ENCODE results near the gene LDAH.

LDAH gene

GRCh38 chr2:20771299-20771698 is 51.6 kb downstream of the LDAH start:
- no peak for DNase-seq

DNA sequence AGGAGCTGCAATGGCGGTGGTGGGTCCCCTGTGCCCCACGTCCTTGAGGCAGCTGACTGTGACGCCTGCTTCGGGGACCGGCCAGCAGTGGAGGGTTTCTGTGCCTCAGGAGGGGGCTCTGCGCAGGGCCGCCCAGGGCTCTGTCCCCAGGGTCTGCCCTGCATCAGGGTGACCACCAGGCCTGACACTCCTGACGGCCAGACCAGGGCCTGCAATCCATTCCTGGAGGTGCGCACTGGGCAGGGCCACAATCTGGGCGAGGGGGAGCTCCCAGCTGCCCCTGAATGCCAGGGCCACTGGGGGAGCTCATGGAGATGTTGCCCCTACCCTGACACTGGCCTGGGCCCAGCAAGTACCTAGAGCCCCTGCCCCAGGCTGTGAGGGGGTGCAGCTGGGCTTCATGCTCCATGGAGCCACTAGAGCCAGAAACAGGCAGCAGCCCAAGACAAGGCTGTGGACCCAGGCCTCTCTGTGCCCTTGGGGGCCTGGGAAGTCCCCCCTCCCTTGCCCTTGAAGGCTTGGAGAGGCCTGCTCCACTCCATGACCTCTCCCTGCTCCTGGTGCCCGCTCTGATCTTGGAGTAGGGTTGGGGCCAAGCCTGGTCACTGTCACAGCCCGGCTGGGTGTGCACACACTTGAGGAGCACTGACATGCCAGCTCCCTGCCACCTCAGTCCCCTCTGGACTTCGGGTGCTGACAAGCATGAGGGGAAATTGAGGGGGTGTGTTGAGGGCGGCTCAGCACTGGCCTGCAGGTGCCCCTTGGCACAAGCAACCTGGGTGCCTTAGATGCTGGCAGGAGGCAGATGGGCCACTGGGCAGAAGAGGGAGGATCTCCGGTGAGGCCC is 55.9 kb downstream of the LDAH start:
- no peak for DNase-seq

- DNase-seq = no peak
These were observed 56.7 kb downstream of the LDAH start for GRCh38 chr2:20766213-20766612.

GRCh38 chr2:20762945-20763683 is 59.8 kb downstream of the LDAH start:
- DNase-seq = no peak

DNA sequence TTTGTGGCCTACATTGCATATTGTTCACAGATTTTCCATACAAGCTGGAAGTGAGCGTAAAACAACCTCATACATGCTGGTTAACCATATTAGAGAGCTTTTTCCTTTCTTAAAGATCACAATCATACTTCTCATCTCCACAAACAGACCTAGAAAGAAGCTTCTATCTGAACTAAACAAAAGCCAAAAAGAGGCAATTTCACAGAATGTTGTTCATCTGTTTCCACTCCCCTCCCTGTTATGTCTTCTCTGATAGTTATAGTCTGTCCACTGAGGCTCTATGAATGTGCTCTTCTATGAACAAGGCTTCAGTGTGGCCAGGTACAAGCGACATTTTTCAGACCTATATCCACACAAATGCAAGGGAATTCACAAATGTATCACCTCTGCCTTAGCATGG is 63.4 kb downstream of the LDAH start:
- DNase-seq = no peak

DNA sequence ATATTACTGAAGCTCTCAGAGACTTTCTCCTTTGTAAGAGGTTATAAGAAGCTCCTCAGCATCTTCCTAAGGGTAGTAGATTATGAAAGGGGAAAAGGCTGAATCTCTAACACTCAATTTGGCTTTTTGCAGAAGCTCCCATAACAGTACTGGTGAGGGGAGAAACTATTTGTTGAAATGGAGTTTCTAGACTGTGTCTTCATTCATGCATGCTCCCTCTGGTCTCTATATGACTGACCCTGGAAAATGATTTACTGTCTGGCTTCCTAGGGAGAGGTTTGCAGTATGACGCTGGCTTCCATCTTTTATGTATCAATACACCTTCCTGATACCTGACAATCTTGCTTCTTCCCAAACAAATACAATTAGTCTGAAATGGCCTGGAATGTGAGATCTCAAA is 63.9 kb downstream of the LDAH start:
- no peak for DNase-seq

DNA sequence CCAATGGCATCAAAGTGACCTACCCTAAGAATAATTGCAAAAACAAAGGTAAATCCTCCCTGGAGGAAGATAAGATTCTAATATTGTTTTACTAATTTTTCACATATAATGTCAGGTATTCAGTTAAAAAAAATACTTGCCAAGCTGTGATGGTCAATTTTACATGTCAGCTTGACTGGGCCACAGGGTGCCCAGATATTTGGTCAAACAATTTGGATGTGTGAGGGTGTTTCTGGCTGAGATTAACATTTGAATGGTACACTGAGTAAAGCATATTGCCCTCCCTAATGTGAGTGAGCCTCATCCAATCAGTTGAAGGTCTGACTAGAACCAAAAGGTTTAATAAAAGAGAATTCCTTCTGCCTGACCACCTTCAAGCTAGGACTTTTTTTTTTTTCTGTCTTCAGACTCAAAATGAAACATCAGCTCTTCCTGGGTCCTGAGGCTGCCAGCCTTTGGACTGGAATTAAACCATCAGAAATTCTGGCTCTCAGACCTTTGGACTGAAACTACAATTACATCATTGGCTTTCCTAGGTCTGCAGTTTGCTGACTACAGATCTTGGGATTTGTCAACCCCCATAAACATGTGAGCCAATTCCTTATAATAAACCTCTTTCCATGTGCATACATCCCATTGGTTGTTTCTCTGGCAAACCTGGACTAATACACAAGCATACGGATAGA is 65.4 kb downstream of the LDAH start:
- DNase-seq = no peak

DNA sequence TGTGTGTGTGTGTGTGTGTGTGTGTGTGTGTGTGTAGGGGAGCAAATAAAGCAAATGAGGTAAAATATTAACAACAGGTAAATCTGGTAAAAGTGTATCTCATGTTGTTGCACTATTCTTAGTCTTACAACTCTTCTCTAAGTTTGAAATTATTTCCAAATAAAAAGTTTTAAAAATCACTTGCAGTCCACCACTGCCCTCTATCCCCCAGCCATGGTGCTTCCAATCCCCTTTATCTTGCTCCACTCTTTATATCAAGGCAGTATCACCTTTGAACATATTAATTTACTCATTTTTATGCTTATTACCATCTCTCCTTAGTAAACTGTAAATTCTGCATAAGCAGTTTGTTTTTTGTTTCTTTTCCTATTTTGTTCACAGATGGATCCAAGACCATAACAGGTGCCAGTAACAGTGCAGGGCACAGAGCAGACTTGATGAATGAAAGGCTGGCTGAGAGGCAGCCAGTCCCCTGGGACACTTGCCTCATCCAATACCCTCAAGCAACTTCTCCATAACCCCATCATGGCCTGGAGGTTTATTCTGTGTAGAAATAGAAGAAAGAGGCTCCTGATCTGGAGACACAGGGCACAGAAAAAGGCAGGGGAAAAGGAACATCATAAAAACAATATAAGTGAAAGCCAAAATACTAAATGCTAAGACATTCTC is 67.6 kb downstream of the LDAH start:
- no peak for DNase-seq

DNA sequence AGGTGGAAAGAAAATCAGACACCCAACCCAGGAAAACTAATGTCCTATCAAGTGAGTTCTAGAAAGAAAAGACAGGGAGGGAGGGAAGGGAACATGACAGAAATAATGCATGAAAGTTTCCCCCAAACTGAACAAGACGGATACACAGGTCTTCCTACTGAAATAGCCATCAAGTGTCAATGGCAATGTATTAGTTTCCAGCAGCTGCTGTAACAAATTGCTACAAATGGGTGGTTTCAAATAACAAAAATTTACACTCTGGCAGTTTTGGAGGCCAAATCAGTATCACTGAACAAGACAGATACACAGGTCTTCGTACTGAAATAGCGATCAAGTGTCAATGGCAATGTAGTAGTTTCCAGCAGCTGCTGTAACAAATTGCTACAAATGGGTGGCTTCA is 70.6 kb downstream of the LDAH start:
- DNase-seq = no peak

DNA sequence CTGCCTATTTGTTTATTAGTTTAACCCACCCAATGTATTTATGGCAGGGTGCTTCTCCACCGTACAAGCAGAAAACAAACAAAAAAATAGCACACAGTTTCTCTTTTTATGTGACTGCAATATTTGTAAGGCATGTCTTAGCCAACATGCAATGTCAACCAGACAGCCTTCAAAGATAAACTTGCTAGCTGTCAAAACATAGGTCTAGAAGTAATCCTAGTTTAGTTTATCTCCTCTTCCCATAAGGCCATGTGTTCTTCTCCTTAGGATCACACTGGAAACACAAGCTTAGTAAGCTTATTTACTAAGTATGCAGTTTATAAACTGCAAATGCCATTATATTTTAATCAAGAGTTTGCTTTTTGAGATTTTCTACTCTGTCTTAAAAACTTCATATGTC is 75.6 kb downstream of the LDAH start:
- no peak for DNase-seq

GRCh38 chr2:20745924-20746555 is 76.9 kb downstream of the LDAH start:
- DNase-seq = no peak

DNA sequence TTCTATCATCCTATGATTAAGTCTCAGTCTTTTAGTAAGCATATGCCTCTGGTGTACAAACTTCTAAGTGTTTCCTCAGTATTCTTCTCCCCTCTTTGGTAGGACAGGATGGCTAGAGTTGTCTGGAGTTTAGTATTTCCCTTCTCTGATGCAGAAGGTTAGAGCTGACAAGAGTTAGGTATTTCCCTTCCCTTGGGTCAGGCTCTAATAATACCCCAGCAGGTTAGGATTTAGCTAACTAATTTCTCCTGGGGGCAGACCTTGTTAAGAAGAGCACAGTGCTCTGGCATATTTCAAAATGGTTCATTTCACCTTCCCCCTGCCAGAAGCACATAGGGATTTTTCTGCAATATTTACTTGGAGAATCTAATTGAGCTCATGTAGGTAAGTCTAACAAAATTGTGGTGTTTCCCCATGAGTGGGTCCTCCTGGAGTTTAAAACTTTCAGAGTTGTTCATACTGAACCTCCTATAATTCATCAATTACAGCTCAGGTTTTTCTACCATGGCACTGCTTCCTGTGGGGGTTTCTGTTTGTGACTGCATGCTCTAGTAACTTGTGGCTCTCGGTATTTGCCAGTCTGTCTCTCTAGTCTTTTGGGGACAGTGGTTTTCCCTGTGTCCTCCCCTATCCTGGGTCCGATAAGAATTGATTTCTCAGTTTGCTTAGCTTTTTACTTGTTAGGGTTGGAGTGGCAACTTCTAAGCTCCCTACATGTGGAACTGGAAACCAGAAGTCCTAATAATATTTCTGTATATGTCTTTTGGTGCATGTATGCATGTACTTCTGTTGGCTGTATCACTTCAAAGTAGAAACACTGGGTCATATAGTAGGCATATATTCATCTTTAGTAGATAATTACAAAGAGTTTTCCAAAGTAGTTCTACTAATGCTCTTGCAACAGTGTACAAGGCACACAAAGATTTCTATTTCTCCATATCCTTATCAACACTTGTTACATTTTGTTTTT is 78.2 kb downstream of the LDAH start:
- no peak for DNase-seq

- no peak for DNase-seq
These were observed 84.1 kb downstream of the LDAH start for GRCh38 chr2:20738772-20739171.

GRCh38 chr2:20737505-20737904 is 85.4 kb downstream of the LDAH start:
- DNase-seq = no peak

- DNase-seq = no peak
These were observed 94.7 kb downstream of the LDAH start for GRCh38 chr2:20728114-20728758.

GRCh38 chr2:20726913-20727312 is 96.0 kb downstream of the LDAH start:
- no peak for DNase-seq

DNA sequence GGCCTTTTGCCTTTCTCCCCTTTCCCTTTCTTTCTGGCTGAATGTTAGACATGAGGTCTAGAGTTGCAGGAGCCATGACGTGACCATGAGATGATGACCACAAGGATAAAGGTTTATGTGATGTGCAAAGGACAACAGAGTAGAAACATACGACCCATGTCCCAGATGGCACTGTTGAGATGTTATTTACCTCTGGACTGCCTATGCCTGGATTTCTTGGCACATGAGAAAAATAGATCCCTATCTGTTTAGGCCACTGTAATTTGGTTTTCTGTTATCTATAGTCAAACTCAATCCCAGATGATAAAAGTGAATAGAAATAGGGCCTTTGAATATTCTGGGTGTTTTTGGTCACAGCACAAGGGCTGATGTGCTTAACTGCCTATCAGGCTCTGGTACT is 97.1 kb downstream of the LDAH start:
- no peak for DNase-seq

DNA sequence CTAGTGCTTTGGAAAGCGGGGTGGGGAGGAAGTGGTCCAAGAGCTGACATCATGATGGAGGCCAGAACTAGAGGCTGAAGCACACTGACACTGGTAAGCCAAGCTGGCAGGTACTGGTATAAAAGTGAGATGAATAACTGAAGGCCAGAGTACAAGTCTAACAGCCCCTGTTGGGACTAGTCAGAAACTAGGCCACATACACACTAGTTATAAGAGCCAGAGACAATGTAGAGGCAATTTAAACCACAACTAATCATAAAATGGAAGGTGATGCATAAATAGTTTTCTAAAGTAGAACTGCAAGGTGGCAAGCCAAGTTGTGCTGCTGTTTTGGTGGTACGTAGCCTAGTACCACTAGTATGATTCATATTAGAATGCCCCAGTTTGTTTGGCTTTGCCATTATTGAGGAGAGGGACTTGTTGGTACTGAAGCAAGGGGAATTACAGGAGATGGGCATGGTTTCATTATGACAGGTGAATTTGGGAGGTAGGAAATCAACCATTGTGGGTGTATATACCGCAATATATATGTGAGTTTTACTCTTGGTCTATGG is 98.3 kb downstream of the LDAH start:
- DNase-seq = no peak

- no peak for DNase-seq
These were observed 99.4 kb downstream of the LDAH start for GRCh38 chr2:20723543-20723942.

DNA sequence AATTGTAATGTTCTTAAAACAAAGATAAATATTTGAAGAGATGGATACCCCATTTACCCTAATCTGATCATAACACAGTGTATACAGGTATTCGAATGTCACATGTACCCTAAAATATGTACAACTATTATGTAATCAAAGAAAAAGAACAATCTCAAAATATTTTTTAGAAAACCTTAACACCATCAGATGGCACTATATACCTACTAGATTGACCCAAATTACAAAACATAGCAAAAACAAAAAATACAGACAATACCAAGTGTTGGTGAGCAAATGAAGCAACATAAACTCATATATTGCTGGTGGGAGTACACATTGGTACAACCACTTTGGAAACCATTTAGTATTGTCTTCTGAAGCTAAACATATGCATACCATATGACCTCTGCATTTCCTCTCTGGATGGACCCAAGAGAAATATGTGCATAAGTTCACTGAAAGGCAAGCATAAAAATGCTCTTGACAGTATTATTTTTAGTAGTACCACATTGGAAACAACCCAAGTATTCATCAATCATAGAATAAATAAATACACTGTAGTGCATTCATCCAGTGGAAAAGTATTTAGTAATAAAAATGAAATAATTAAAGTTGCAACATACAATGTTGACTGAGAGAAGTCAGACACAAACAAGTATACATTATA is 100.2 kb downstream of the LDAH start:
- DNase-seq = no peak
